Pancreas (tissue), 10 donors: Measurements from ENCODE around the gene SEC63. TPM values are rescaled to one million over a fixed set of nuclear protein-coding genes. Genes with fewer than 3 reads are reported as not detected.
"Not testable (repeated sequence)": the region's sequence is repeated elsewhere in the genome, so short reads cannot be mapped to it uniquely, and the experiment has no call there.

Experiments used
- ATAC-seq, 4 donors: fragments of 200-7000 bp; cut with Tn5 transposase; one replicate each; pipeline versions ENCODE4 v1.8.0 to v1.9.1; 2020; ENCODE audit warnings: mild to moderate bottlenecking in 4 of 4, moderate library complexity in 4 of 4
- DNase-seq, 6 donors: peaks; one replicate each; pipeline ENCODE4 v3.0.0-alpha.2; 2020
- FAIRE-seq: peaks from 2 replicates; lab custom pipeline; 2012; peaks lifted over from hg19 to GRCh38; lab: Jason Lieb, UNC
- H3K27ac ChIP-seq, 4 donors: fragments of 200-600 bp; sonication (generic); 1 replicate in 3 of 4; 2 replicates in 1 of 4; pipeline versions ENCODE4 v1.5.0 to v1.8.0; 2020
- H3K27me3 ChIP-seq, 4 donors: fragments of 200-600 bp; one replicate each; pipeline ENCODE4 v1.8.0; 2021
- H3K36me3 ChIP-seq, 3 donors: fragments of 200-600 bp; sonication (generic) in 1 of 3; one replicate each; pipeline versions ENCODE4 v1.5.0 to v1.8.0; 2020 to 2021
- H3K4me1 ChIP-seq, 3 donors: fragments of 200-600 bp; one replicate each; pipeline ENCODE4 v1.8.0; 2021
- H3K4me3 ChIP-seq, 4 donors: fragments of 200-600 bp; sonication (generic) in 2 of 4; one replicate each; pipeline versions ENCODE4 v1.5.0 to v1.8.0; 2020 to 2021
- H3K9me3 ChIP-seq, 4 donors: fragments of 200-600 bp; one replicate each; pipeline ENCODE4 v1.8.0; 2021
- WGBS, 2 donors: extraction: QIAGEN DNeasy Blood & Tissue Kit; methylation state at CpG; one replicate each; pipeline ENCODE4 v1.1.7; 2013; 5-methylcytosine and 5-hydroxymethylcytosine counted together
- intact Hi-C, 3 donors: fragments of 100-400 bp; cut with DNase I; formaldehyde crosslinking; loops; one replicate each; pipeline versions ENCODE4 v1.11.1 to v1.14.2; 2022
- polyA plus RNA-seq, 2 donors: library from polyadenylated mRNA; stranded (reverse); fragments of 200-250 nt; gene quantifications; one replicate each; pipeline ENCODE4 v1.2.3, GENCODE V29; 2013
- total RNA-seq, 6 donors: library from RNA; stranded (reverse); fragmentation: NEBNext Ultra II Directional in 4 of 6; extraction: Animal tissue kit (Norgen Biotek cat#: 25700) in 4 of 6; gene quantifications; one replicate each; pipeline versions ENCODE4 v1.2.1 to v1.2.4, GENCODE V29; 2021 to 2023
- TF ChIP-seq, protein P1 (sequence below), 4 donors: fragments of 200-600 bp; sonication (generic) in 3 of 4; IDR thresholded peaks; one replicate each; pipeline versions ENCODE4 v1.5.0 to v1.8.0; 2021; ENCODE audit warnings: antibody characterized with exemption in 4 of 4
- donor health status: healthy with polysubstance abuse.
- donor health status: DM: no; HTN: no; CAD: no; lungs with moderate emphysema.
- donor health status: DM: no; HTN: no; CAD: no.
- donor health status: control.
- donor health status: control.
- donor health status: Bipolar disorder and iron deficiency.
- donor health status: DM: yes; HTN: yes; CAD: no.
- donor health status: DM: no; HTN: no; CAD: no.
- donor health status: DM: no; HTN: no; CAD: no.
- donor health status: DM: yes; HTN: yes; CAD: no.

The SEC63 gene
- total and polyA plus RNA-seq, 8 donors = 34.4 to 146 (median 115) TPM

DNA sequence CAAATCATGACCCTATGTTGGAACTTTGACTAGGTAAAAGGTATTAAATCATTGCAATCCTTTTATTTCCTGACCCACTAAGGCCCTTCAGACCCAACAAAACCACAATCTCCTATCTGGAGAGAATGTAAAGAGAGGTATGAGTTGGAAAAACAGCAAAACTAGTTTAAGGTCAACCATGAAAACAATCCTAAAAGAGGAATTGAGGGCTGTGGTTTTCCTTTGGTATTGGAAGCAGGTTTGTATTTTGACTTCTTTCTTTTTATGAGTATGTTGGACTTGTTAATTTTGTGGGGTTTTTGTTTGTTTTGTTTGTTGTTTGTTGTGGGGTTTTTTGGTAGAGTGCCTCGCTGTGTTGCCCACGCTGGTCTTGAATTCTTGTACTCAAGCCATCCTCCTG lies 4.7 kb upstream of the SEC63 start:
- Histone ChIP-seq H3K9me3 (no peaks in the 10 kb centered on the region), H3K4me3 (no peak overlapping the region), H3K36me3 (no peaks in the 10 kb centered on the region), H3K27me3 (no peaks in the 10 kb centered on the region), H3K4me1 (peaks cover 0 to 3% (median 0%) of the 10 kb centered on the region in 3 donors), H3K27ac (no peak overlapping the region)
- intact Hi-C loops = no loop called here
- WGBS, 2 donors = 82 to 100% methylated on average over 2 of the region's 2 CpGs
- FAIRE-seq = no peak
- TF ChIP-seq, protein P1, sequence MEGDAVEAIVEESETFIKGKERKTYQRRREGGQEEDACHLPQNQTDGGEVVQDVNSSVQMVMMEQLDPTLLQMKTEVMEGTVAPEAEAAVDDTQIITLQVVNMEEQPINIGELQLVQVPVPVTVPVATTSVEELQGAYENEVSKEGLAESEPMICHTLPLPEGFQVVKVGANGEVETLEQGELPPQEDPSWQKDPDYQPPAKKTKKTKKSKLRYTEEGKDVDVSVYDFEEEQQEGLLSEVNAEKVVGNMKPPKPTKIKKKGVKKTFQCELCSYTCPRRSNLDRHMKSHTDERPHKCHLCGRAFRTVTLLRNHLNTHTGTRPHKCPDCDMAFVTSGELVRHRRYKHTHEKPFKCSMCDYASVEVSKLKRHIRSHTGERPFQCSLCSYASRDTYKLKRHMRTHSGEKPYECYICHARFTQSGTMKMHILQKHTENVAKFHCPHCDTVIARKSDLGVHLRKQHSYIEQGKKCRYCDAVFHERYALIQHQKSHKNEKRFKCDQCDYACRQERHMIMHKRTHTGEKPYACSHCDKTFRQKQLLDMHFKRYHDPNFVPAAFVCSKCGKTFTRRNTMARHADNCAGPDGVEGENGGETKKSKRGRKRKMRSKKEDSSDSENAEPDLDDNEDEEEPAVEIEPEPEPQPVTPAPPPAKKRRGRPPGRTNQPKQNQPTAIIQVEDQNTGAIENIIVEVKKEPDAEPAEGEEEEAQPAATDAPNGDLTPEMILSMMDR (IDR thresholded peaks at IDR 0.05) = no peak
- no peak for DNase-seq
- ATAC-seq = no peak

DNA sequence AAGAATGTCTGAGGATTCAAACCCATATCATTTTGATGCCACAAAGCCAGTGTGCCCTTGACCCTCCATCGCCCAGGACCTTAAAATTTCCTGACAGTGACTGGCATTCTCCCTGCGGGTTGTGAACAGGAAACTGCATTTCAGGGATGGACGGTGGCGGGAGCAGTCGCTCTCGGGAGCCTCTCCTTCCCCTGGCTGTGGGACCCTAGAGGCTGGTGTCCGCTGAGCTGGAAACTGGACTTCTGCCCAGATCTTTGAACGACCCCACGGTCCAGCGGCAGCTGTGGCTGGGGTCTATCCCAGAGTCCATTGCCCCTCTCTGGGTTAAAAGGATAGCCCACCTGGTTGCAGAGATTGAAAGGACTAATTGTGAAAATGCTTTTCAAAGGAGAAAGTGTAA lies 1.4 kb upstream of the SEC63 start:
- intact Hi-C loops = no loop called here
- no peak for FAIRE-seq
- TF ChIP-seq, protein P1 (IDR thresholded peaks at IDR 0.05) = no peak
- Histone ChIP-seq H3K36me3 (no peaks in the 10 kb centered on the region), H3K27ac (no peak overlapping the region), H3K4me3 (no peak overlapping the region), H3K27me3 (no peaks in the 10 kb centered on the region), H3K4me1 (peaks cover 0 to 12% (median 0%) of the 10 kb centered on the region in 3 donors), H3K9me3 (no peaks in the 10 kb centered on the region)
- DNase-seq = peak in 2 of 6 donors; percentile 36 to 50
- 55 to 60% methylated on average over 10 of the region's 10 CpGs for WGBS, 2 donors
- ATAC-seq = no peak

DNA sequence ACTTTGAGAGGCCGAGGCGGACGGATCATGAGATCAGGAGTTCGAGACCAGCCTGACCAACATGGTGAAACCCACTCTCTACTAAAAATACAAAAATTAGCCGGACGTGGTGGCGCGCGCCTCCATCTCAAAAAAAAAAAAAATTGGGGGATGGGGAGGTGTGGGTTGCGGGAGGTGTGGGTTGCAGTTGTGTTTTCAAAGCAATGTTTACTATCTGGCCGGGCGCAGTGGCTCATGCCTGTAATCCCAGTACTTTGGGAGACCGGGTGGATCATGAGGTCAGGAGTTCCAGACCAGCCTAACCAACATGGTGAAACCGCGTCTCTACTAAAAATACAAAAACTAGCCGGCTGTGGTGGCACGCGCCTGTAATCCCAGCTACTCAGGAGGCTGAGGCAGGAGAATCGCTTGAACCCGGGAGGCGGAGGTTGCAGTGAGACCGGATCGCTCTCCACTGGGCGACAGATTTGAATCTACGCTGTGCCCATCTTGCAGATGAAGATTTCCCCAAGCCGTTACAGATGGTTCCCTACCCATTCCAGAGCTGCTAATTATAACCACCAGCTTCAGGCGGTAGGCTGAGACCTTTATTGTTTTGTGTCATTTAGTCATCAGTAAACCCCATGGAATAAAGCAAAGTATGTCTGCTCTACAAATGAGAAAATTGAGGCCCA lies 818 bp upstream of the SEC63 start:
- DNase-seq = peak in 1 of 6 donors; percentile 11
- FAIRE-seq, H3K36me3 ChIP-seq, ATAC-seq, H3K9me3 ChIP-seq, H3K27me3 ChIP-seq, intact Hi-C loops: not testable (repeated sequence)
- H3K4me3 ChIP-seq = peak overlapping the region; percentile 6 to 97 (median 52)
- WGBS, 2 donors = 65% methylated on average over 27 of the region's 27 CpGs
- peak overlapping the region in 3 of 4 donors; percentile 61 to 87 (median 71) for H3K27ac ChIP-seq
- H3K4me1 ChIP-seq = peaks cover 0 to 13% (median 0%) of the 10 kb centered on the region in 3 donors

DNA sequence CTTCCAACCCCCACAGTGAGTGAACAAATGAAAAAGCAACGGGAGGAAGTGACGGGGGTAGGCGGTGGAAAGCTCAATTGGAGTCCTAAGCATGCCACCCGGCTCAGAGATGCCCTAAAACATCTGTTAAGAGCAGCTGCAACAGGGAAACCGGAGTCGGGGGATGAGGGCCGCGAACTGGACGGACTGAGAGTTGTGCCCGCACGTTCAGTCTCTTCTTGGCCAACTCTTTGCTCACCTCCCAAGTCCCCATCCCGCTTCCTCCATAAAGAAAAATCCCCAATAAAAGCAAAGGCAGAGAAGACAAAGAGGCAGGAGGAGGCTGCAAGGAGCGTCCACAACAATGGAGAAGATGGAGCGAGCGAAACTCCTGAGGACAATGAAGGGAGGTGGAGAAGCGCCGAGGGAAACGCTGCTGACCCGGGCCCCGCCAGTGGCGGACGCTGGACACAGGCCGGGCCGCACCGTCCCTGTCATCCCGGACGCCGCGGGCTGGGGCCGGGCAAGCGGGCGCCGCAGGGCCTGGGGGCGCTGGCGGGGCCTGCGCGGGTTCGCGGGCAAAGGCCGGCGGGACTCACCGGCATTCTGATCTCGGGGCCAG lies 600 bp downstream of the SEC63 start:
- WGBS, 2 donors = 0 to 1% methylated on average over 38 to 43 of the region's 43 CpGs
- intact Hi-C loops = no loop called here
- Histone ChIP-seq H3K27ac (peak overlapping the region; percentile 69 to 91 (median 86)), H3K36me3 (no peaks in the 10 kb centered on the region), H3K9me3 (no peaks in the 10 kb centered on the region), H3K4me3 (peak overlapping the region; percentile 53 to 97 (median 90)), H3K4me1 (peaks cover 0 to 18% (median 0%) of the 10 kb centered on the region in 3 donors), H3K27me3 (no peaks in the 10 kb centered on the region)
- DNase-seq = peak; percentile 48 to 73 (median 54)
- TF ChIP-seq, protein P1 (IDR thresholded peaks at IDR 0.05) = no peak
- FAIRE-seq = no peak
- peak; percentile 32 to 58 (median 48) for ATAC-seq

DNA sequence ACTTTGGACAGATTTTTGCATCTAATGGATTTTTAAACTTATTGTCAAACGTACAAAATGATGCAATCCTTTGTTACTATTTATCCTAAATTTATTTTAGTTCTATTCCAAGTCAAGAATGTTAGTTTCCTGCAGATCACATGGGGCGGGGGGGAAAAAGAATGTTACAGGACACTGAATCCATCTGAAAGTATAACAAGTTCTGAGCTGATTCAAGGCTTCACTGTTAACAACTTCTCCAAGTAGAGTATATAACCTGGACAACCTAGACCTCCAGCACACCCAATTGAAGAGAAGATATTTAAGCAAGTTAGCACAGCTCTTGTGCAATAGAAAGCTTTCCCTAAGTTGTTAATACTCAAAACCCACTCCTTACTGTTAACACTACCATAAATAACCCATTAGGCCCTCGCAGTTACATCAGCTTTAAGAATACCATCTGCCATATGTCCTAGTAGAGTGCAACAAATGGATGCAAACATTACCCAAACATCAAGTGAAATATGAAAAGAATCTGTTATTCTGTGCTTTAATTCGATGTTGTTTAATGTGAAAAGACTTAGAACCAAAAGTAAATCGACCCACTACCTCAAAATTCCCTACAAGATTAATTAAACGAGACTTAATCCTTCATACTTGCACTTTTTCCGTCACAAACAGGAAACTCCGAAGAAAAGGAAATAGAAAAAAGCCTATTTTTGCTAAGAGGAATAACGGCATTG lies 1.3 kb downstream of the SEC63 start:
- Histone ChIP-seq H3K27me3 (no peaks in the 10 kb centered on the region), H3K36me3 (no peaks in the 10 kb centered on the region), H3K4me1 (peaks cover 0 to 18% (median 3%) of the 10 kb centered on the region in 3 donors), H3K27ac (peak overlapping the region; percentile 69 to 91 (median 86)), H3K9me3 (no peaks in the 10 kb centered on the region), H3K4me3 (peak overlapping the region; percentile 53 to 97 (median 90))
- TF ChIP-seq, protein P1 (IDR thresholded peaks at IDR 0.05) = no peak
- 3% methylated on average over 9 of the region's 9 CpGs for WGBS, 2 donors
- FAIRE-seq (no peak), ATAC-seq (peak in 2 of 4 donors; percentile 2), DNase-seq (no peak)
- intact Hi-C loops = no loop called here
